ENCODE results near the gene ZNF446. TPM values are rescaled to one million over a fixed set of nuclear protein-coding genes. Genes with fewer than 3 reads are reported as not detected.
A peak's percentile ranks its signal among the peaks of the same experiment; 100 is the strongest.

ZNF446 gene
- total and polyA plus RNA-seq, 4 donors, result 8.3 to 12.9 (median 11.0) TPM

DNA sequence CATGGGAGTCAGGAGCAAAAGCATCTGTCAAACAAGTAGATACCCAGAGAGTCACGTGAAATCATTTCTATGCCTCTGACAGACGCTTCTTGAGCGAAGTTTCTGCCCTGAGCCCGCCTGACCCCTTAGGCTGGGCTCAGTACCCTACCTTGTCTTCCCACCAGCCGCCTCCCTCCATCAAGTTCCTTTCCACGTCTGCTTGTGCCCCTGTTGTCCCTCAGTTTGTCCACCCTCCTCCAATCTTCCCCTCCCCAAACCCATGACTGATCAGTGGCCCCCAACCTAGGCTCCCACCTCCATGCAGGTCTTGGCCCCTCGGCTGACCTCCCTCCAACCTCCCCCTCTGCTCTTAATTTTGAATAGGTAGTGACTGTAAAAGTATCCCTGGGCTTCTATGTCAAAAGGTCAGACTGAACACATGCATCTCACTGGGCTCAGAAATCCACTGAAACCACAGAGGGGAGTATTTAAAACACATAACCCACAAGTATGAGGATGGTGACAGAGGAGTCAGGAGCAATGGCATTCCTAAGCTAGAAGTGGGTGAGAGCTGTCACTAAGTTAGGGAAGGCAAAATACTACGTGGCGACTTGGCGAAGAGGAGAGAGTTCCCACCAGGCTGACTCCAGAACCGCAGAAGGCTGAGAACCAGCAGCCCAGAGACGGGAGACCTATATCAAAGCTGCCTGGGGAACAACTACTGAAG, 1.7 kb upstream of the ZNF446 start:
- Histone ChIP-seq H3K27ac (ENCODE audit: low read depth in 1 of 2, low read length in 1 of 2) (no peak overlapping the region), H3K27me3 (ENCODE audit: control insufficient read depth in 3 of 3, insufficient read depth in 3 of 3, low read length in 2 of 3) (no peaks in the 10 kb centered on the region), H3K9me3 (ENCODE audit: control insufficient read depth in 4 of 4, insufficient read depth in 3 of 4, low read length in 3 of 4) (no peaks in the 10 kb centered on the region), H3K9ac (ENCODE audit: insufficient read depth in 1 of 2, low read length in 2 of 2) (no peak overlapping the region), H3K4me3 (no peak overlapping the region), H3K4me1 (ENCODE audit: control insufficient read depth in 5 of 5, insufficient read depth in 5 of 5, low read length in 5 of 5) (peaks cover 0 to 15% (median 5%) of the 10 kb centered on the region in 5 donors), H3K36me3 (ENCODE audit: control insufficient read depth in 4 of 4, insufficient read depth in 4 of 4, low read length in 4 of 4) (peaks cover 2 to 33% (median 12%) of the 10 kb centered on the region in 4 donors)
- WGBS, 2 donors, result 89 to 92% methylated on average over 12 of the region's 12 CpGs
- TF ChIP-seq, protein P1, sequence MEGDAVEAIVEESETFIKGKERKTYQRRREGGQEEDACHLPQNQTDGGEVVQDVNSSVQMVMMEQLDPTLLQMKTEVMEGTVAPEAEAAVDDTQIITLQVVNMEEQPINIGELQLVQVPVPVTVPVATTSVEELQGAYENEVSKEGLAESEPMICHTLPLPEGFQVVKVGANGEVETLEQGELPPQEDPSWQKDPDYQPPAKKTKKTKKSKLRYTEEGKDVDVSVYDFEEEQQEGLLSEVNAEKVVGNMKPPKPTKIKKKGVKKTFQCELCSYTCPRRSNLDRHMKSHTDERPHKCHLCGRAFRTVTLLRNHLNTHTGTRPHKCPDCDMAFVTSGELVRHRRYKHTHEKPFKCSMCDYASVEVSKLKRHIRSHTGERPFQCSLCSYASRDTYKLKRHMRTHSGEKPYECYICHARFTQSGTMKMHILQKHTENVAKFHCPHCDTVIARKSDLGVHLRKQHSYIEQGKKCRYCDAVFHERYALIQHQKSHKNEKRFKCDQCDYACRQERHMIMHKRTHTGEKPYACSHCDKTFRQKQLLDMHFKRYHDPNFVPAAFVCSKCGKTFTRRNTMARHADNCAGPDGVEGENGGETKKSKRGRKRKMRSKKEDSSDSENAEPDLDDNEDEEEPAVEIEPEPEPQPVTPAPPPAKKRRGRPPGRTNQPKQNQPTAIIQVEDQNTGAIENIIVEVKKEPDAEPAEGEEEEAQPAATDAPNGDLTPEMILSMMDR (IDR thresholded peaks at IDR 0.05; ENCODE audit: control extremely low read depth, extremely low read depth), result no peak
- ATAC-seq (ENCODE audit: insufficient read depth, low FRiP score) (no peak), DNase-seq (no peak)

DNA sequence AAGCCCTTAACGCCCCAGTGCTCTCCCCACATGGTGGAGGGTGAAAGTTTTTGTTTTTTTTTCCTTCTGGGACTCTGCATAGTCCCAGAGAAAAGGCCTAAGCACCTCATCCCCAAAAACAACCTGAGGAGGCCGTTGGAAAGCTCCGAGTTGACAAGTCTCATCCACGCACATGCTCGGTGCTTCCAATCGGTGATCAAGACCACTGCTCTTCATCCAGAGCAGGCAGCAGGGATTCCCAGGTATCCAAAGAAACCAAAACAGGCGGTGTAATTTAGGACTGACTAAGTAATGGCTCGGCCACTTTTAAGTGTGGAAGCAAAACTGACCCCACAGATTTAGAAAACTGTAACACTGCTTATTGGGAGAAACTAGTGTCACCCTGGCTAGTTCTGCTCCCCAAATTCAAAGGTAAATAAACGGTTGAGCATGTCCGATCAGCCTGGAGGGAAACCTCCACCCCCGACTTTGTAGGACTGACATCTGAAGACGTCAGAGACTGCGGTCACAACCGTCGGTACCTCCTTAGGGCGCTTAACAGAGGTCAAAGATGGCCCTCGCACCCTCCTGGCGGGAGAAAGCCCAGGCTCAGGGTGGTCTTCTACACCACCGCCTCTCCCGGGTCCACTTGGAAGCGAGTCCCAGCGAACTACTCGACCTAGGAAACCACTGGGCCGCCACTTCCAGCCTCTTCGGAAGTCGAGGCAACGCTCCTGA, 997 bp upstream of the ZNF446 start:
- TF ChIP-seq, protein P1 (IDR thresholded peaks at IDR 0.05; ENCODE audit: control extremely low read depth, extremely low read depth), result no peak
- Histone ChIP-seq H3K4me1 (ENCODE audit: control insufficient read depth in 5 of 5, insufficient read depth in 5 of 5, low read length in 5 of 5) (peaks cover 0 to 15% (median 5%) of the 10 kb centered on the region in 5 donors), H3K9ac (ENCODE audit: insufficient read depth in 1 of 2, low read length in 2 of 2) (peak overlapping the region; percentile 51 to 61), H3K4me3 (peak overlapping the region; percentile 51), H3K27me3 (ENCODE audit: control insufficient read depth in 3 of 3, insufficient read depth in 3 of 3, low read length in 2 of 3) (no peaks in the 10 kb centered on the region), H3K27ac (ENCODE audit: low read depth in 1 of 2, low read length in 1 of 2) (peak overlapping the region; percentile 86), H3K36me3 (ENCODE audit: control insufficient read depth in 4 of 4, insufficient read depth in 4 of 4, low read length in 4 of 4) (peaks cover 2 to 33% (median 12%) of the 10 kb centered on the region in 4 donors), H3K9me3 (ENCODE audit: control insufficient read depth in 4 of 4, insufficient read depth in 3 of 4, low read length in 3 of 4) (no peaks in the 10 kb centered on the region)
- ATAC-seq (ENCODE audit: insufficient read depth, low FRiP score) (no peak), DNase-seq (peak in 1 of 3 donors; percentile 9)
- 23 to 26% methylated on average over 27 of the region's 27 CpGs for WGBS, 2 donors

DNA sequence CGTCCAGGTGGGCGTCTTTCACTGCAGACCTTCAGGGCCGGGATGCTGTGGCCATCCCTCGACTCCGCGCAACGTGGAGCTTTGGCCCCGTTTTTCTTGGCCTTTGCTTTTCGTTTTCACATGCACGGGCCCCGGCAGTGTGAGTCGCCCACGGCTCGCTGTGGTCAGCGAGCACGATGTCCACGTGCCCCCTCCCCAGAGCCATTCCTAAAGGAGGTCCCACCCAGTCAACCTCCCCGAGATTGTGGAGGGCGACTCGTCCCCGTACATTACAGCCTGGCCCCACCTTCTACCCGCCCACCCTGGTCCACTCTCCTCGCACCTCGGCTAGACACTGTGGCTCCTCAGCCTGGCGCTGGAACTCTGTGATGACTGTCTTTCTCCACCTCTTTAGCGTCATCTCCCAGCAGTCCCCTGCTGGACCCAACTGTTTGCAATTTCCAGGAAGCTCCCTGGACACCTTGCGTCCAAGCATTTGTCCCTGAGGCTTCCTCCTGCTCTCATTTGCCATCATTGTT, 405 bp downstream of the ZNF446 start:
- H3K27me3 ChIP-seq (ENCODE audit: control insufficient read depth in 3 of 3, insufficient read depth in 3 of 3, low read length in 2 of 3), result no peaks in the 10 kb centered on the region
- peak in 2 of 3 donors; percentile 21 to 44 for DNase-seq
- TF ChIP-seq, protein P1 (IDR thresholded peaks at IDR 0.05; ENCODE audit: control extremely low read depth, extremely low read depth), result no peak
- H3K4me1 ChIP-seq (ENCODE audit: control insufficient read depth in 5 of 5, insufficient read depth in 5 of 5, low read length in 5 of 5), result peaks cover 0 to 15% (median 5%) of the 10 kb centered on the region in 5 donors
- H3K4me3 ChIP-seq, result peak overlapping the region; percentile 51
- H3K36me3 ChIP-seq (ENCODE audit: control insufficient read depth in 4 of 4, insufficient read depth in 4 of 4, low read length in 4 of 4), result peaks cover 2 to 35% (median 13%) of the 10 kb centered on the region in 4 donors
- 3% methylated on average over 27 of the region's 27 CpGs for WGBS, 2 donors
- H3K9me3 ChIP-seq (ENCODE audit: control insufficient read depth in 4 of 4, insufficient read depth in 3 of 4, low read length in 3 of 4), result no peaks in the 10 kb centered on the region
- H3K9ac ChIP-seq (ENCODE audit: insufficient read depth in 1 of 2, low read length in 2 of 2), result peak overlapping the region; percentile 78 to 84
- peak overlapping the region; percentile 86 for H3K27ac ChIP-seq (ENCODE audit: low read depth in 1 of 2, low read length in 1 of 2)
- no peak for ATAC-seq (ENCODE audit: insufficient read depth, low FRiP score)
